Right hindlimb (tissue), 1 donor: ENCODE data around the gene MICA.
"Not testable (repeated sequence)": the region's sequence is repeated elsewhere in the genome, so short reads cannot be mapped to it uniquely, and the experiment has no call there.

Experiments used
- DNase-seq: peaks from one replicate; pipeline ENCODE4 v3.0.0-alpha.2; 2018

The MICA gene

DNA sequence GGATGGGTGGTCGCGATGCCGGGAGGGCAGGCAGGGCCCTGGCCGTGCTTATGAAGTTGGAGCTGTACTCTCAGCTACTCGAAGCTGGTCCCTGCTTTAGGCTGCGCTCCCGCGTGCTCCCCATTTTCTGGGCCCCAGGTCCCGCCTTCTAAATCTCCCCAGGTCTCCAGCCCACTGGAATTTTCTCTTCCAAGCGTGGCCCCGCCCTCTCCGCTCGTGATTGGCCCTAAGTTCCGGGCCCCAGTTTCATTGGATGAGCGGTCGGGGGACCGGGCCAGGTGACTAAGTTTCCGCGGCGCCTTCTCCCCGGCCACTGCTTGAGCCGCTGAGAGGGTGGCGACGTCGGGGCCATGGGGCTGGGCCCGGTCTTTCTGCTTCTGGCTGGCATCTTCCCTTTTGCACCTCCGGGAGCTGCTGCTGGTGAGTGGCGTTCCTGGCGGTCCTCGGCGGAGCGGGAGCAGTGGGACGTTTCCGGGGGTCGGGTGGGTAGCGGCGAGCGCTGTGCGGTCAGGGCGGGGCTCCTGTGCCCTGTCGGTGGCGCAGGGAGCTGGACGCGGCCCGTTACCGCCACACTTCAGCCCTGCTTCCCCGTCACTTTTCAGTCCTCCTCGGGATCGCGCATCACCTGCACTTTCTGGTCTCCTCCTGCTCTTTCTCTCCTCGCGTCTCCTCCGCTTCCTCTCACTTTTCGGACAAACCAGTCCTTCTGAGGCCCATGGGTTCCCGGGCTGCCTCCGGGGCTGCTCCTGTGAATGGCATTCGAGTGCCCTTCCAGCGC is at the start of gene MICA:
TSS of gene MICA (plus strand) at position 313 of the 778 bp plus-strand sequence. CDS start at position 351, 38 bp downstream.
- DNase-seq, result peak; percentile 93

DNA sequence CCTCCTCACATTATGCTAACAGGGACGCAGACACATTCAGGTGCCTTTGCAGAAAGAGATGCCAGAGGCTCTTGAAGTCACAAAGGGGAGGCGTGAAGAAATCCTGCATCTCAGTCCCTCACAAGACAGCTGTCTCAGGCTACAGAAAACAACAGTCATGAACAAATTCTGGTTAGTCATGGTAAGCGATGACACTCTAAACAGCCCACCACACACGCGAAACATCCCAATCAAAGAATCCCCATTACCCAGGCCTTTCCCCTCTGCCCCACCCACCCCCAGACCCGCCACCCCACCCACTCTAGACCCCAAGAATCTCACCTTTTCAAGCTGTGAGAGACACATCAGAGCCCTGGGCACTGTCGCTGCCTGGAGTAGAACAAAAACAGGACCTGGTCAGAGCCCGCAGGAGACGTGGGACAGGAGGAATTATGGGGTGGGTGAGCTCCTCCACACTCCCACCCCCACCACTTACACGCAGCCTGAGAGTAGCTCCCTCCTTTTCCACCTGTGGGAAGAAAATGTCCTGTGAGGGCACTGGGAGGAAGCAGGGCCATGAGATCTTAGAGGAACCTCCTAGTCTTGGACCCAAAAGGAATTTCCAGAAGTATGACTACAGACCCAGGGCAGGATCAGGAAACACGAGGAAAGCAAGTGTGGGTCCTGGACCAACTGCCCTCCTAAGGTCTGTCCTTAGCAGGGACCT is 49.1 kb upstream of the MICA start:
- no peak for DNase-seq

DNA sequence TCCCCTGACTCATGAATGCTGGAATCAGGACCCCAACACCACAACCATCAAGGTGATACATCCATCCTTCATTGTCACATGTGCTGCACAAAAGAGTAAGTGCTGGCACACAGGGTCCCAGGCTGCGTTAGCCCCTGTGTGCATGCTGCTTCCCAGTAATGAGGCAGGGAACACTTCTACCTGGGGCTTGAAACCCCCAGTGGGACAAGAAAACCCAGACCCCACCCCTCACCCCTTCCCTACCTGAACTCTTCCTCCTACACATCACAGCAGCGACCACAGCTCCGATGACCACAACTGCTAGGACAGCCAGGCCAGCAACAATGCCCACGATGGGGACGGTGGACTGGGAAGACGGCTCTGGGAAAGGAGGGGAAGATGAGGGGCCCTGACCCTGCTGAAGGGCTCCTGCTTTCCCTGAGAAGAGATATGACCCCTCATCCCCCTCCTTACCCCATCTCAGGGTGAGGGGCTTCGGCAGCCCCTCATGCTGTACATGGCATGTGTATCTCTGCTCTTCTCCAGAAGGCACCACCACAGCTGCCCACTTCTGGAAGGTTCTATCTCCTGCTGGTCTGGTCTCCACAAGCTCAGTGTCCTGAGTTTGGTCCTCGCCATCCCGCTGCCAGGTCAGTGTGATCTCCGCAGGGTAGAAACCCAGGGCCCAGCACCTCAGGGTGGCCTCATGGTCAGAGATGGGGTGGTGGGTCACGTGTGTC is 48.4 kb upstream of the MICA start:
- DNase-seq, result no peak

DNA sequence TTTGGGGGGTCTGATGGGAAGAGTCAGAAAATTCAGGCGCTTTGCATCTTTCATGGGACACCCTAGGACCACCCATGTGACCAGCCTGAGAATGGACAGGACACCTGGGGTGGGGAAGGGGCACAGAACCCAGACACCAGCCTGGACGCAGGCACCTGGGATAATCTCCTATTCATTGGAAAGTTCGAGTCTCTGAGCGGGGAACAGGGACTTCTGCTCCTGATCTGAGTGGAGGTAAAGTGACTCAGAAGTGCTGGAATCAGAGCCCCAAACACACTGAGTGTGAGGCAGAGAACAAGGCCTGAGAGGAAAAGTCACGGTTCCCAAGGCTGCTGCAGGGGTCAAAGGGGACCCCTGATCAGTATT is 47.8 kb upstream of the MICA start:
- DNase-seq, result no peak

DNA sequence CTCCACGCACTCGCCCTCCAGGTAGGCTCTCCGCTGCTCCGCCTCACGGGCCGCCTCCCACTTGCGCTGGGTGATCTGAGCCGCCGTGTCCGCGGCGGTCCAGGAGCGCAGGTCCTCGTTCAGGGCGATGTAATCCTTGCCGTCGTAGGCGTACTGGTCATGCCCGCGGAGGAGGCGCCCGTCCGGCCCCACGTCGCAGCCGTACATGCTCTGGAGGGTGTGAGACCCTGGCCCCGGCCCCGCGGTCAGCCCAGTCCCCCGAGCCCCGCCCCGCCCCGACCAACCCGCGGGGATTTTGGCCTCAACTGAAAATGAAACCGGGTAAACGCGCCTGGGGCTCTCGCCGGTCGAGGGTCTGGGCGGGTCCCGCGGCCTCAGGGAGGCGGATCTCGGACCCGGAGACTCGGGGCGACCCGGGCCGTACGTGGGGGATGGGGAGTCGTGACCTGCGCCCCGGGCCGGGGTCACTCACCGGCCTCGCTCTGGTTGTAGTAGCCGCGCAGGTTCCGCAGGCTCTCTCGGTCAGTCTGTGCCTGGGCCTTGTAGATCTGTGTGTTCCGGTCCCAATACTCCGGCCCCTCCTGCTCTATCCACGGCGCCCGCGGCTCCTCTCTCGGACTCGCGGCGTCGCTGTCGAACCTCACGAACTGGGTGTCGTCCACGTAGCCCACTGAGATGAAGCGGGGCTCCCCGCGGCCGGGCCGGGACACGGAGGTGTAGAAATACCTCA is 47.0 kb upstream of the MICA start:
- peak; percentile 28 for DNase-seq

DNA sequence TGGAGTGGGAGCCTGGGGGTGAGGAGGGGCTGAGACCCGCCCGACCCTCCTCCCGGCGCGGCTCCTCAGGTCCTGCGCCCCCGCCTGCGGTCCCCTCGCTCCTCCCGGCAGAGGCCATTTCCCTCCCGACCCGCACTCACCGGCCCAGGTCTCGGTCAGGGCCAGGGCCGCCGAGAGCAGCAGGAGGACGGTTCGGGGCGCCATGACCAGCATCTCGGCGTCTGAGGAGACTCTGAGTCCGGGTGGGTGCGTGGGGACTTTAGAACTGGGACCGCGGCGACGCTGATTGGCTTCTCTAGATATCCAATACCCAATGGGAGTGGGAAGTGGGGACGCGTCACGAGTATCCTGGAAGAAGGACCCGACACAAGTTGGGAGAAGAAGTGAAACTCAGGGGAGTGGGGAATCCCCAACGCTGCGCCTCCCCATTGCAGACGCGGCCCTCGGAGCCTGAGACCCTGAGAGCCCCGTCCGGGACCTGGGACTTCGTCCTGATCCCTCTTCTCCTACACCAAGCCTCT is 46.4 kb upstream of the MICA start, which contains the start of gene HLA-B:
TSS of gene HLA-B (minus strand) at position 234 of the 521 bp plus-strand sequence. CDS start at position 213, 21 bp downstream.
- peak; percentile 89 for DNase-seq

DNA sequence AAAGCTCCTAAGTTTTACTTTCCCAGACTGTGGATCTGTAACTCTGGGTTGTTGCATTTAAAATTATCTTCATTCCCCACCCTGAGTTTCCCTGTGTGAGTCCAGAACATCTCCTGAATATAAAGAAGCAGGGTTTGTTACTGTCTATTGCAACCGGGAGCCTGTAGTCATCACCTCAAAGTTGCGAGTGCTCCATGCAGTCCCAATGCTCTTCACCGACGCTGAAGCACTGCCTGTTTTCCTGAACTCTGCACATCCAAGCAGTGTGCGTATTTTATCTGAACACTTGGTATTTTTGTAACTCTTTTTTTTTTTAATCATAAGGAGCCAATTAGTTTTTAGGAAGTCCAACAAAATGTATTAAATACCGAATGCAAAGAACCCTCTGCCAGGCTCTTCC is 45.5 kb upstream of the MICA start:
- DNase-seq, result no peak

DNA sequence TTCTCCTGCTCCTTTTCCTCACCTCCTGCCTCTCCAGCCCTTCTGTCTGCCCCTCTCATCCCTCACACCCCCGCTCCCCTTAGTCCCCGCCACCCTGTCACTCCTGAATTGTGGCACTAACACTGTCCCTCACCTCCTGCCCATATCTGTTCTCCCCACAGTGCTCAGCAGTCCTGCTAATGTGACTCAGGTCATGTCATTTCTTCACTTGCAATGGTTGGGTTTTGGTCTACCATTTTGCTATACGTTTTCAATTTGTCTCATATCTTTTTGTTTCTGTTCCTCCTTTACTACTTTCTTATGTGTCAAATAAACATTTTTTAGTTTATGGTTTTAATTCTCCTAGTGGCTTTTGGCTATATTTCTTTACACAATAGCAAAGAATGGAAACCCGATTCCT is 45.1 kb upstream of the MICA start:
- DNase-seq, result no peak

DNA sequence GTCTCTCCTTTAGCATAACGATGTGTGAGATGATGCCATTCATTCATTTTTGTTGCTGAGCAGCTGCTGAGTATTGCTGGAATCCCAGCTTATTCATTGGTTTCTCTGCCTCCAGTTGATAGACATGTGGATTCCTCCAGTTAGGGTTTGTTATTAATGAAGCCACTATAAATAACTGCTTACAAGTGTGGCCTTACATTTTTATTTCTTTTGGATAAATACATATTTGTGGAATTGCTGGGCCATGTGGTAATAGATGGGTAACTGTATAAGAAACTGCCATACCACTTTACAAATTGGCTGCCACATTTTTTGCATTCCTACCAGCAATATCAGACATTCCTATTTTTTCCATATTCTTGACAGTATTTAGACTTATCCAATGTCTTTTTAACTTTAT is 43.8 kb upstream of the MICA start:
- DNase-seq, result no peak

DNA sequence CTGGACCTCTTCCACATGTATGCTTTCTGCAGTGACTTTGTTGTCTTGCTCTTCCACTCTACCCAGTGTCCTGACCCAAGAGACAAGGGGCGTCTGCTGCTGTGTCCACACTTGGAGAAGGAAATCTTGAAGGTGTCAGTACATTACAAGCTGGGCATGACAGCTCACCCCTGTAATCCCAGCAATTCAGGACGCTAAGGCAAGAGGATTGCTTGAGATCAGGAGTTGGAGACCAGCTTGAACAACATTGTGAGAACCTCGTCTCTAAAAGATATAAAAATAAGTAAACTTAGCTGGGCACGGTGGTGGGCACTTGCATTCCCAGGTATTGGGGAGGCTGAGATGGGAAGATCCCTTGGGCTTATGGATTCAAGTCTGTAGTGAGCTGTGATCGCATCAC is 40.6 kb upstream of the MICA start:
- DNase-seq, result no peak

DNA sequence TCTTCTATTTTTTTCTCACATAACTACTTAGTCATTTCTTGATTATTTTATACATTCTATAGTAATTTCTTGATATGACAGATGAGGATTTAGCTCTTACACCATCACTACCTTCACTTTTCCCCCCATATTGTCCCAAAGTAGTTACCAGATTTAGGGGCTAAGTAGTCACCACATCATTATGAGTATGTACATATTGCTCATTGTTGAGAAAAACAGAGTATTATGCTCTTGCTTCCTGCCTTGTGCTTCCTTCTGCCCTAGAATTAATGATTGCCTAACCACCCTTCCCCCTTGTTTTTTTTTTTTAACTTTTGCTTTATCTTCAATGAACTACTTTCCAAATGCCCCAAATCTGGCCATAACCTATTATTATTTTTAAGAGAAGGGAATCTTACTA is 39.6 kb upstream of the MICA start:
- no peak for DNase-seq

DNA sequence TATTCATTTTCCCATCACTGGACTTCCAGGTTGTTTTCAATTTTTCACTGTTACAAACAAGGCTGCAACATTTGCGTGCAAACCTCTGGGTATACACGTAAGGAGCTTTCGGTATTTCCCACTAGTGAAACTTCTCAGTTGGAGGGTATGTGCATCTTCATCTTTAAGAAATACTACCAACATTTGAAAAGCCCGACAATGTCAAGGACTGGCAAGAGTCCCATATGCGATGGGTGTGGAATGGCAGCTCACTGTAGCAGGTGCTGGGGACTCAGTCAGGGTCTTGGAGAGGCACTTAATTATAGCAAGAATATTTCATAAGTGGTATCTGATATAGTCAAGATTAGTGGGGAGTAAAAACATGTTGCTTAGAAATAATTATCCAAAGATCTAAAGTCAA is 37.5 kb upstream of the MICA start:
- DNase-seq, result no peak

DNA sequence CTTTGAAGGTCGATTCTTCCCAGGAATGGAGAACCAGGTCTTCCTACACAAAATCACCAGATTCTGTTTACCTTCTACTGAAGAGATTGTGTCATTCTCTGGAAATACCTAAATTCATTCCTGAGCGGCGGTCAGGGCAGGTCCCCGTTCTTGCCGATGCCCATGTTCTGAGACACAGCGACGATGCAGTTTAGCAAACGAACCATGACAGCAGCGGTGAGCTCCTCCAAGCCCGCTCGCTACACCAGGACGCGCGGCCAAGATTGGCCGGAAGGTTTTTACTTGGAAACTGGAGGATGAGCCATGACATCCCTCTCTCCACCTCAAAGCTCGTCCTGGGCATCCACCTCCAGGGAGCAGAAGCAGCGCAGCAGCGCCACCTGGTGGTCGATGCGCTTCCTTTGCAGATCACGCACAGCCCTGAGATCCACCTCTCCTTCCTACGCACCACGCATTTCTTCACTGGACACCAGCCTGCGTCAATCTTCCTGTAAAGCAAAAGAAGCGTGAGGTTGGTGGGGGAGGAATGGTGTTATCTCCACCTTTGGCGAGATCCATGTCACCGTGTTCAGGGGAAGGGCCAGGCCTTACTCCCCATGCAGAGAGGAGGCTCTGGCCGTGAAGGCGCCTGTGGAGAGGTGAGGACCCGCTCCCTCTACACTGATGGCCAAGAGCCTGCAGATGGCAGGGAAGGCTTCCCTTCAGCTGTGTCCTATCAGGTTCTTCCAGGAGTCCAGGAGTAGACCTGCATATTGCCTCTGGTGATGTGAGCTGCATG is 36.5 kb upstream of the MICA start:
- peak; percentile 82 for DNase-seq

DNA sequence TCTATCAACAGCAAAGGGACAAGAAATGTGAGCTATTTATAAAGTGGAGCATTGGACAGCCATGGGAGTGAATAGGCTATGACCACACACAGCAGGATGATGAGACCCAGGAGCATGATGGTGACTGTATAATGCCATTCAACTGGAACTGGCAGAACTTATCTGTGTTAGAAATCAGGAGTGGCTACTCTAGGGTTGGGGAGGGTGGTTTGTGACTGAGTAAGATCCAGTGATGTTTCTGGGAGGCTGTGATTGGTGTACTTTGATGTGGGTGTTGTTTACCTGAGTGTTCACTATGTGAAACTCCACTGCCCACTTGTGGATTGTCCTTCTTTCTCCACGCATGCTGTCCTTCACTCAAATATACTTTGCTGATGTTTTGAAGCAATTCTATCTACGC is 34.9 kb upstream of the MICA start:
- no peak for DNase-seq

DNA sequence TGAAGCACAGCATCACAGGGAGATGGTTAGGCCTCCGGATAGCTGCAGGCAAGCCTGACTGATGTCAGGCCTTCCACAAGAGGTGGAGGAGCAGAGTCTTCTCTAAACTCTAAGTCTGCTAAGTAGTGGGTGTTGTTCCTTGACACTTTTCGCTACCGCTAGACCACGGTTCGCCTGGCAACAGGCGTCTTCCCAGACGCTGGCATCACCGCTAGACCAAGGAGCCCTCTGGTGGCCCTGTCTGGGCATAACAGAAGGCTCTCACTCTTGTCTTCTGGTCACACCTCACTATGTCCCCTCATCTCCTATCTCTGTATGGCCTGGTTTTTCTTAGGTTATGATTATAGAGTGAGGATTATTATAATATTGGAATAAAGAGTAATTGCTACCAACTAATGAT is 29.3 kb upstream of the MICA start:
- not testable (repeated sequence) for DNase-seq

DNA sequence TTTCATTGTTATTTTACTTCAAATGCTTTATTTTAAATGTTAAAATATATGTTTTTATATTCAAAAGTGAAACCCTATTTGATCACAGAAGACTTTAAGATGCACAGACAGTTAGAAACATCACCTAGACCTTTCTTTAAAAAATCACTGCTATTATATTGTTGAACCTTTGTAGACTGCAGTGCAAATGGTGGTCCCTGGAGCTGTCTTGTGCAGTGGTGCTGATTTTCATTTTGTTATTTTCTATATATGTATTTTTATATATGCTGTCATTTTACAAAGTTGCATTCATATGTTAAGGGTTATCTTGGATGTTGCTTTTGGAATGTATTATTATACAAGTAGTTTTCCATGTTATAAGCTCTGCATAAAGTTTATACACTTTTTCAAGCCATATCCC is 27.7 kb upstream of the MICA start:
- DNase-seq, result no peak

DNA sequence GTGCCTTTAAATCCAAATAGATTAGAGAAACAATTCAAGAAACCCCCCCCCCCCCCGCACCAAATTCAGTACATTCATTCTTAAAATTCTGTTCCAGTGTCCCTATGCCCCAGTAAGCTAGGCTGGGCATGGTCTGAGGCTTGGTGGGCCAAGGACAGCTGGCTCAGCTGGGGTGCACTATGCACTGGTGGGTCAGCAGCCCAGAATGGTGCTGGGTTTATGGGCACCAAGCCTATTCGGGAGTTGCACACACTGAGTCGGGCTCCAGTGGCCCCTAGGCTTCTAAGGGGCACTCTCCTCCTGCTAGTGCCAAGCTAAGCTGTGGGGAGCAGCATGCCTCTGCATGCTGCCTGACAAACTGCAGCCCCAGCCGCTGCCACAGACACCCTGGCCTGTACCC is 26.4 kb upstream of the MICA start:
- no peak for DNase-seq

DNA sequence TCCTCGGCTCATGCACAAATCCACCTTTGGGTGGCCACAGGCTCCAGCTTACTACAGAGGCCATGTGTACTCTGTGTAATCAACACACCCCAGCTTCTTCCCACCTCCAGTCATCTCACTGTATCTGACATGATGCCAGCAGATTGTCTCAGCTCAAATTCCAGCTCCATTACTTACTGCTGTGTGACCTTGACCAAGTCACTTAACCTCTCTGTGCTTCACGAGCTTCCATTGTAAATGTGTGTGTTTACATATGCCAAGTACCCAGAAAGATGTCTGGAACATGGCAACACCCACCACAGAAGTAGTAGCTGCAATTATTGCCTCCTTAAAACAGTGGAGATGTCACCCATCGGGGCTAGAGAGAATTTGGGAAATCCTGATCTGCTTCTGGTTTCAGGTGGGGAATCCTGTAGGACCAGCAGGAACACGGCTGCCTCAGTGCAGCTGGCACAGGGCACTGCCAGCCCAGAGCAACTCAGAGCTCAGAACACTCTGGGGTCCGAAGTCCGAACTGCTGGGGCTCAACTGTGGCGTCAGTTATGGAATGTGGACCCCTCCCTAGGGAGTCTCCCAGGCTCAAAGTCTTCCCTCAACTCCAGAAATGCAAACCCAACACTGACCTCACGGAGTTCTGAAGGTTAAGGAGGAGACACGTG is 25.2 kb upstream of the MICA start:
- no peak for DNase-seq

DNA sequence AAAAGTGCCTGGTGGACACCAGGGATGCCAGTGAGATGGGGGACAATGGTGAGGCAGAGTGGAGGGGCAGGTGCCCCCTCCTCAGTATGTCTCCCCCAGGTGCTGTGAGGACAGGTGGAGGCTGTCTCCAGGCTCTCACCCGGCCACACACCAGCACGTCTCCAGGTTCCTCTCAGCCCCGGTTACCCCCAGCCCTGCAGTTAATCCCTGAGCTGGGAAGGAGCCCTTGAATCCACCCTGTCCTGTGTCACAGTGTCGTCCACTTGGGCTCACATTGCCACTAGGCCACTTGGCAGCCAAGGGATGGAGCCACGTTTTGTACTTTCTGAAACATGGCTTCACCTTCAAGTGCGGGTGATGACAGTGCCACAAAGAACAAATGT is 24.7 kb upstream of the MICA start:
- DNase-seq, result no peak

DNA sequence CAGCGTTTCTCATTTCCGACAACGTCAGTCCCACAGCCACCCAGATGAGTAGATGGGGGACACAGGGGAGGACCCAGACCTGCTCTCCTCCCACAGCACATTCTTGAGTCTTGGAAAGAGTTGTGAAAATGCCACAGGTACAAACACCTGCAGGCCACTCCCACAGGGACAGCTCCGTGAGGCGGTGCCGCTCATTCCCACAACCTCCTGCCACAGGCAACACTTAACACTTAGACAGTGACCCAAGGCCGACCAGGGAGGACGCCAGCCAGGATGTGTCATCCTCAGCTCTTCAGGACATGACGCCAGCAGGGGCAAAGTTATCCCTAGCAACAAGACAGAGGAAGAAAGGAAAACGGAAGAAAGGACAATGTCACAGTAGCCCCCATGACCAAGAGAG is 23.5 kb upstream of the MICA start:
- no peak for DNase-seq

DNA sequence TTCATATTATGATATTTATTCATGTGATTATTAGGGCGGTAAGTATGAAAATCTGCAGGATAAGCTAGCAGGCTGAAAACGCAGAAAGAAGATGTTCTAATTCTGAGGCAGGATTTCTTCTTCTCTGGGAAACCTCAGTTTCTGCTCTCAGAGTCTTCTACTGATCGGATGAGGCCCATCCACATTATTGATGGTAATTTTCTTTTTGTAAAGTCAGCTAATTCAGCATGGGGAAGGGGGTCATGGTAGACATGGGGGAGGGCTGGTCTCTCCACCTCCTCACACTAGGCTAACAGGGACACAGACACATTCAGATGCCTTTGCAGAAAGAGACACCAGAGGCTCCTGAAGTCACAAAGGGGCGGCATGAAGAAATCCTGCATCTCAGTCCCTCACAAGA is 21.7 kb upstream of the MICA start:
- DNase-seq, result no peak

DNA sequence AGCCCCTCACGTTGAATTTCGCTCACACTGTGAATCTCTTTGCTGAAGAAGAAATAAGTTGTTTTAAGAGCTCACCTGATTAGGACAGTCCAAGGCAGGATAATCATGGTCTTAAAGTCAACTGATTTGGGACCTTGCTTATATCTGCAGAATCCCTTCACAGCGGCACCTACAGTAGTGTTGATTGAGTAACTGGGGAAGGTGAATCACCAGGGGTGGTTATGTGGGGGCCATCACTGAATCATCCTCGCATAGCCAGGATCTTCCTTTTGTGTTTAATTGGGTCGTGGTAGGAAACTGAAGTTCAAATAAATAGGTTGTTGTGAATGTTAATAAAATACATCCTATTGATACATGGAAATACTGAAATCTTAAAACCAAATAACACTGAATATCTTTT is 20.2 kb upstream of the MICA start:
- no peak for DNase-seq
